ENCODE data around the gene GRIP2.

GRCh38 chr3:14474363-14475081, 65.6 kb downstream of the GRIP2 start:
- TF ChIP-seq POLR2A (IDR thresholded peaks at IDR 0.05; ENCODE audit: low read depth) (no peak), CTCF (IDR thresholded peaks at IDR 0.05) (no peak), POLR2AphosphoS5 (IDR thresholded peaks at IDR 0.05) (no peak), EP300 (IDR thresholded peaks at IDR 0.05) (no peak)

Measured in esophagus muscularis mucosa (tissue), 4 donors.